Activated naive CD4-positive, alpha-beta T cell treated with anti-CD3 and anti-CD28 coated beads, Interleukin-2, amount 50 U/mL, for 16 hours (primary cell): ENCODE data around the gene UBXN11.

ENCODE experiments used
- DNase-seq: peaks from one replicate; pipeline ENCODE4 v3.0.0-alpha.2; 2020

The UBXN11 gene, protein sequence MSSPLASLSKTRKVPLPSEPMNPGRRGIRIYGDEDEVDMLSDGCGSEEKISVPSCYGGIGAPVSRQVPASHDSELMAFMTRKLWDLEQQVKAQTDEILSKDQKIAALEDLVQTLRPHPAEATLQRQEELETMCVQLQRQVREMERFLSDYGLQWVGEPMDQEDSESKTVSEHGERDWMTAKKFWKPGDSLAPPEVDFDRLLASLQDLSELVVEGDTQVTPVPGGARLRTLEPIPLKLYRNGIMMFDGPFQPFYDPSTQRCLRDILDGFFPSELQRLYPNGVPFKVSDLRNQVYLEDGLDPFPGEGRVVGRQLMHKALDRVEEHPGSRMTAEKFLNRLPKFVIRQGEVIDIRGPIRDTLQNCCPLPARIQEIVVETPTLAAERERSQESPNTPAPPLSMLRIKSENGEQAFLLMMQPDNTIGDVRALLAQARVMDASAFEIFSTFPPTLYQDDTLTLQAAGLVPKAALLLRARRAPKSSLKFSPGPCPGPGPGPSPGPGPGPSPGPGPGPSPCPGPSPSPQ

DNA sequence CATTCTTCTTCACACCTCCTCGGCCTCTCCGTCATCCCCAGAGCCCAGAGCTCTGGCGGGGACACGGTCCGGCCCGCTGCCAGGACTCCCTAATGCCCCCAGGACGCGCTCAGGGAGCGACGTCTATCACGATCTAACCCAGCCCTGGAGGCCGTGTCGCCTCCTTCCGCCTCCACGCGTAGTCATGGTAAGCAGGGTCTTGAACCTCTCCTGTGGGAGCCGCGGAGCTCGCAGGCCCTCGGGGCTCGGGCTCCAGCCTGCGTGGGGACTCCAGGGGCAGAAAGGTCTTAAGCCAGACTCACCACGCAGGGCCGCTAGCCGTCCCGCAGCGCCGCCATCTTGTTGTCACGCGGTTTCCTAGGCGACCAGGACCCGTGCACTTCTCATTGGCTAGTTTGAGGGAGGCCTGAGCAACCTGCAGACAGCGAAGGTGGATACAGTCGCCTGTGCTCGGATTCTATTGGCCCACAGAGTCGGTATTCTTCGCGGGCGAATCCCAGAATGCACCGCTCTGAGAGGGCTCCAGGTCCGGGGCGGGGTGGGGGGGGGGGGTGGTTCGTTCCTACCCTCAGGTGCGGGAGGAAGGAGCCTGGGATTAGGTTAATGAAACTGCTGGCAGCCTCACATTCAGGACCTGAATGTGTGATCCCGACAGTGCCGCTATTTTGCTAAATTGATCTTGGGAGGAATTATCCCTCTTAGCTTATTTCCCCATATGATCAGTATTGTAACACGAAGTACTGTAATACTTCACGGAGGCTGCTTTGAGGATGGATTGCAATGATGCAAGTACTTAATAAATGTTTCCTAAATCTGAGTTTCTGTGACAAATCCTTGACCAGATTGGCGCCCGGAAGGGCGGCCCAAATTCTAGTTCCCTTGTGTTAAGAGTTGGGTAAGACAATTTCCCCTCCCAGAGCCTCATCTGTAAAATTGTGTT lies at the start of gene UBXN11:
TSS of gene UBXN11 (minus strand) at position 347 of the 940 bp plus-strand sequence. CDS start 3,753 bp downstream, outside the sequence.
- peak; percentile 92 for DNase-seq

DNA sequence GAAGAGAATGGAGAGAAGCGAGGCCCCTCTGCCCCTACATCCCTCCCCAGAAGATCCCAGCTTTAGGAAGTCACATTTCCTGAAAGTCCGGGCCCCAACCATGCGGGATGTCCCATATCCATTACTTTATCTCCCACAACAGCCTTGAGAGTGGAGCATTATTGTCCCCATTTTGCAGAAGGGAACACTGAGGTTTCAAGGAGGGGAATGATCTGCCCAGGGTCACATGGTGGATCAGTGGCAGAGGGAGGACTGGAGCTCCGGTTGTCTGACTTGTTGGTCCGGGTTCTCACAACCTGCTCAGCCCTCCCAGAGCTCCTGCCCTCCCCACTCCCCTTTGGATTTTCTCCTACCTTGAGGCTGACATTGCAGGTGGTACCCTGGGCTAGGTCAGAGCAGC lies 49.7 kb upstream of the UBXN11 start:
- DNase-seq = no peak

DNA sequence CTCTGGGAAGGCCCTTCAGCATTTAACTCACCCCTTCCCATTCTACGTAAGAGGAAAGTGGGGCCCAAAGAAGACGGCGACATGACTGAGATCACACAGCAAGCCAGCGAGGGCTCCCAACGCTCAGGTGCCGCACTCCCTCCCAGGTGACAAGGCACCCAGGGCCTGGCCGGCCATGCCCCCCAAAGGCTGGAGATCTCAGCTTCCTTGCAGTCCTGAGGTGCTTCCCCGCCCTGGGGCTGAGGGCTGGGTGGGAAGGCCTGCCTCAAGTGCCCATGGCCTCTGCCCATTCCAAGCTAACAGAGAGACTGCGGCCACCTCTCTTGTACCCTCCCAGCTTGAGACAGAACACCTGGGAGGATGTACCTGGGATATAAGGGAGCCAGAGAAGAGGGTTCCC lies 48.5 kb upstream of the UBXN11 start:
- DNase-seq = no peak

DNA sequence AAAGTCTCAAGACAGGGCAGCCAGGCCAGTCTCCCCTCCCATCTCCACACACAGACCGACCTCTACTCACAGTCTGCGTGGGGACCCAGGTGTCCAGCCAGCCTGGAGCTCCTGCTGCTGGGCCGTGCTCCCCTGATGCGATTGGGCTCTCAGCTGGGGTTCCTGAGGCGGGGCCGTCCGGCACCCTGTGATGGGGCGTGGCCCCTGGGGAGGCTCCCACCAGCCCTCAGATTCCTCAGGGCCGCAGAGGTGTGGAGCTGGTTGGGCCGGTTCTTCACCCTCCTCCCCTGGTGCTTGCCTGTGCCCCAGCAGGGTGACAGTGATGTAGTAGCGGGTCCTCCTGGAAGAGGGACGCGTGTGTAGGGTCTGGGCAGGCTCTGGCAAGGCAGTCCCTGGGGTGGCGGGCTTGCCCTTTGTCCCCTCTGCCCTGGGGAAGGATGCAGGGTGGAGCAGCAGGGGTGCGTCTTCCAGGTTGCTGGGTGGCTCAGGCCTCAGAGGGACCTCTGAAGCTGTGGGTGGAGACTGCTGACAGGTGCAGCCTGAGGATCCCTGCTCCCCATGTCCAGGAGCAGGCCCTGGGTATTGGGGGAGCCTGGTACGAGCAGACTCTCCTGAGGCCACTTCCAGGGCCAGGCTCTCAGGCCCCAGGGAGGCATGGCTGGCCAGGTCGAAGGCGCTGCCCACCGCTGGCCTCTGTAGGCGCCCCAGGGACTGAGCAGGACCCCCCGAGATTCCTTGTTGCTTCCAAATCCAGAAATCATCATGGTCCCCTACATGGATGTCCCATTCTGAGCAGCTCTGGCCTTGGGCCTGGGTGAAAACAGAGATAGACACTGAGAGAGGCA lies 47.8 kb upstream of the UBXN11 start, which contains the start of gene CRYBG2:
TSS of gene CRYBG2 (minus strand) at position 155 of the 845 bp plus-strand sequence. CDS start 7,473 bp downstream, outside the sequence.
- no peak for DNase-seq

DNA sequence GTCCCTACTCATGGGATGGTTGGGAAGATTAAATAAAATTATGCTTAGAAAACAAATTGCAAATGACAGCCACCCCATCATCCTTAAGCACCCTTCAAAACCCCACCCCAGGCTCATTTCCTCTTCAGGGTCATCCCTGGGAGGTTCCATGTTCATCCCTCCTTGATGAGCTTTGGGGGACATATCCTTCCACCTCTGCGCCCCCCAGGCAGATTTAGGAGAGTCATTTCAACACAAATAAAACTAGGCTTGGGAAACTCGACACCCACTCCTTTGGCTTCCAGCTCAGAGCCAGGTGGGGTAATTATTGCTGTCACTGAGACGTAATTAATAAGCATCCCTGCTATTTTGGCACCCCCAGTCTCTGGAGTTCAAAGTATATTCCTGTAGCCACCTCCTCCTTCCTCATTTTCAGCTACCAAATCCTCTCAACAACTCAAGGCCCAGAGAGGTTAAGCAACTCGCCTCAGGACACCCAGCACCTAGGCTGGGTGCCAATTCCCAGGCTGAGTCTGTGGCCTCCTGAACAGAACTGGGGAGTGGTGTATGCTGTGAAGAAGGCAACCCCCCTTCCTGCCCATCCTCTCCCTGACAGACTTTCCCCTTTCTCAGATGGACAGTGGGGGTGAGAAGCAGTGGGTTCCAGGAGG lies 46.9 kb upstream of the UBXN11 start:
- DNase-seq = no peak

DNA sequence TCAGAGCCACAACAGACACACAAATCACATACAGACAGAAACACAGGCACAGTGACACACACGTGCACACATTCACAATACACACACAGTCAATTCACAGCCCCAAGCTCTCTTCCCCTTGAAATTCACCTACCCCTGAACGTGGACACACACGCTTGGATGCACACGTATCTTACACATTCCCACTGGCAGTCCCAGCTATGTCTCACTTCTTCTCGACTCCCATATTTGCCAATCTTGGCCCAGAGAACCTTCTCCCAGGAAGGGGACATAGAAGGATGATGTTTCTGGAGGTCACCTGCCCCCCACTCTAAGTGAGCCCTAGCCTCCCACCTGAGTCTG lies 45.9 kb upstream of the UBXN11 start:
- DNase-seq = no peak

DNA sequence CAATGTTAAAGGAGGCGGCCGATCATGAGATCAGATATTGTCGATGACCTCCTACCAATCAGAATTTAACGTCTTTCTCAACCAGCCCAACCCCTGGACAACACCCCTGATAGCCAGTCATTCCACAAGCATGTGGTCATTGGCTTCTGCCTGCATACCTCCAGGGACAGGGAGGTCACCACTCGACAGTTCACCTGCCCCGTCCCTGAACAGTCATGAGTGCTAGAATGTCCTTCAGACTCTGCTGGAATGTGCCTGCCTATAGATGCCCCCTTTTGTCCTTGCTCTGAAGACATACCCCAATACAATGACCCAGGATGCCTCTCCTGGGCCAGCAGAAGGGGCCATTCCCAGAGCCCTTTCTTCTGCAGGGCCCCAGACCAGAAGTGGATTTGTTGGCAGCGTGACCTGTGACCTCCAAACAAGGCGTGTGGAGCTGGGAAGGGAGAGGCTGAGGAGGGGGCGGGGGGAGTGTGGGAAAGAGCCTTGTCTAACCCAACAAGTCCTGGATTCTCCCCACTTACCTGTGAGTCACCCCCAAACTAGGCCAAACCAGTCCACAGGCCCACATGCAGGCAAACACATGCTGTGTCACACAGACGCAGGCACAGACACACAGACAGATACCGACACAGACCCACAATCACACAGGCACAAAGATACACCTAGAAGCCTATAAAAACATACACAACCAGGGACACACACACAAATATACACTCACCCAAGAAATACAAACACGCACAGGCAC lies 45.3 kb upstream of the UBXN11 start:
- no peak for DNase-seq

DNA sequence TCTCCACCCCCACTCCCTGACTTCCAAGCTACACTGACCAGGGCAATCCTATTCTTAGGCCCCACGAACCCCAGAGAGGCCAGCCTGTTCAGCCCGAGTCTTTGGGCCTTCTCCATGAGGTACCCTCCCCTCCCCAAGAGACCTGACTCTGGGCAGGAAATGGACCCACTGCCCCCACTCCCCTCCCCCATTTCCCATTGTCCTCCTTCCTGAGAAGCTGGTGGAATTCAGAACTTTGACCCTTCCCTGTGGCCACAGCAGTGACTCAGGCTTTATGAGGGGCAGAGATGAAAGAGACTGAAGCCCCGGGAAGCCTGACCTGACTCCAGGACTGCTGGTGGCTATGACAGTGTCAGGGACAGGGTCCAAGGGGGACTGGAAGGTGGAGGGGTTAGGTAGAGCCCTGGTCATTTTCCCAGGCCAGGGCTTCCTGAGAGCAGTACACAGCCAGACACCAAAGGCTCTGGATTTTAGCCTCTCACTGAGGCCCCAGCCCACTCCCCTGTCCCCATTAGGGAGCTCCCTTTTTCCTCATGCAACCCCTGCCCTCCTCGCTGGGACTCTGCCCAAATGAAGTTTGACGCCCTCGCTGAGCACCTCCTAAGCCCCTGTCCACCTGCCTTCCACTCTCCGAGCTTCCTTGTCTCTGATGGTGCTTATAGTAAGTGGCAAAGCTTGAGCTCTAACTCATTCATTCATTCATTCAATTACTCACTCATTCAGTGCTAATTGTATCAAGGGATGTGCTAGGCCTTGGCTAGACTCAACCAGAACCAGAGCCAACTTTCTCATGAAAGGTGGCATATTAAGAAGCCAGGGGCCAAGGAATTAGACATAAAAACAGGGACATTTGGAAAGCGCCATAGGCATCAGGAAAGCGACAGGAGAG lies 44.5 kb upstream of the UBXN11 start:
- no peak for DNase-seq

DNA sequence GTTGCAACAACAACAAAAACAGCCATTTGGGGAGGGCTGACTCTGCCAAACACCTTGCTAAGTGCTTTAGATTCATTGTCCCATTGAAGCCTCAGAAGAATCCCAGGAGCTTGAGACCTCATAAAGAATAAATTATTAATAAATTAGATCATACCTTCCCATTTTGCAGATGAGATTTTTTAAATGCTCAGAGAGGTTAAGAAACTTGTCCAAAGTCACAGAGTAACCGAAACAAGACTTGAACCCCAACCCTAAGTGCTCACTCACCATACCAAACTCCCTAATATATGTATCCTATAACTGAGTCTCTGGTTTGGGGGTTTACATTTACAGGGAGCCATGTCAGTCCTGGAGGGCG lies 43.9 kb upstream of the UBXN11 start:
- no peak for DNase-seq

DNA sequence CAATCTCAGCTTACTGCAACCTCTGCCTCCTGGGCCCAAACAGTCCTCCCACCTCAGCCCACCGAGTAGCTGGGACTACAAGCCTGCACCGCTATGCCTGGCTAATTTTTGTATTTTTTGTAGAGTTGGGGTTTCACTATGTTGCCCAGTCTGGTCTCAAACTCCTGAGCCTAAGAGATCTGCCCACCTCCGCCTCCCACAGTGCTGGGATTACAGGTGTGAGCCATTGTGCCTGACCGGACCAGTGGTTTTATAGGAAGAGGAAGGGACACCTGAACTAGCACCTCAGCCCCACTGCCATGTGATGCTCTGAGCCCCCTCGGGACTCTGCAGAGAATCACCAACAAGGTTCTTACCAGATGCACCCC lies 43.4 kb upstream of the UBXN11 start:
- no peak for DNase-seq

DNA sequence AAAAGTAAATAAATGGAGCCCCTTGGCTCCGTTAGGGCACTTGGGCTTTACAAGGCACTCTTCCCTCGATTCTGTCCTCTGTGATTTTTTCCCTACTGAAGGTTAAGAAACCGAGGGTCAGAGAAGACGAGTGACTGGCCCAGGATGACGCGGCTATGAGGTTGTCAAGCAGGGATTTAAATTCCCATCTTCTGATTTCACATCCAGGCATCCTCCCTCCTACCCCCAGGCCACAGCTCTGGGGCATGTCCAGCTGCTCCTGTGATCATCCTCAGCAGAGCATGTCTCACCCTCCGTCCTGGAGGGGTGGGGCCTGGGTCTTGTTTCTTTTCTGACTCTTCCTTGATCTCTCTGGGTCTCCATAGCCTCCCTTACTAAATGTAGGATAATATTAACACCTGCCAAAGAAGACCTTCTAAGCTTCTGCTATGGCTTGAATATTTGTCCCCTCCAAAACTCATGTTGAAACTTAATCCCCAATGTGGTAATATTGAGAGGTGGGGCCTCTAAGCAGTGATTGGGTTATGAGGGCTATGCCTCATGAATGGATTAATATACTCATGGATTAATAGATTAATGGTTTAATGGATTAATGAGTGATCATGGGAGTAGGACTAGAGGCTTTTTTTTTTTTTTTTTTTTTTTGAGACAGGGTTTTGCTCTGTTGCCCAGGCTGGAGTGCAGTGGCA lies 42.9 kb upstream of the UBXN11 start:
- DNase-seq = no peak

DNA sequence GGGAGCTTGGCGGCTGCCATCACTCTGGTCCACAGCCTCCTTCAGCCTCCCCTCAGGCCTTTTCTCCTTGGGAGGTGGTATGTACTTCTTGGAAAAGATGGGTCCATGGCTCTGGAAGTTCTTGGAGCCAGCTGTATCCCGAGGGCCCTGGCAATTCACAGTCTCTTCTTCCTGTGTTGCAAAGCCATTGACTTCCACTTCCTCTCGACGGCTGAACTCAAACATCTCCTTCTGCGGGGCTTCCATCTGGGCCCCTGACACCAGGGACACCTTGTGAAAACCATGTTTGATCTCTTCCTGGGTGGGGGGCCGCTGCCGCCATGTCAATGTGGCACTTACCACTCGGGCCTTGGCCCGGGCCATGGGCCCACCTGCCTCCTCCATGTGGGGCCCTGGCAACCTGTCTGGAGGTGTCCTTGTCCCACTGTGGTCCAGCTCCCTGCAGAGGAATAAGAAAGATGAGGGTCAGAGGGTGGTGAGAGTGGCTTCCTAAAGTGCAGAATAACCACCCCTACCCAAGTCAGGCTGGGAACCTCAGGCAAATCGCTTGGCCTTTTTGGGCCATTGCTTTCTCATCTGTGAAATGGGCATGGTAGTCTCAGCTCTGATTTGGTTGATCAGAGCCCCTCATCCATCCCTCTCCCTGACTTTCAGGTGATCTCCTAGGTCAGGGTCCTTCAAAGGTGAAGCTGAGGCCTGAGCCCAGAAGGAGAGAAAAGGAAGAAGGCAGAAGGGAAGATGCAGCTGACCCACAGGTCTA lies 40.0 kb upstream of the UBXN11 start:
- DNase-seq = no peak

DNA sequence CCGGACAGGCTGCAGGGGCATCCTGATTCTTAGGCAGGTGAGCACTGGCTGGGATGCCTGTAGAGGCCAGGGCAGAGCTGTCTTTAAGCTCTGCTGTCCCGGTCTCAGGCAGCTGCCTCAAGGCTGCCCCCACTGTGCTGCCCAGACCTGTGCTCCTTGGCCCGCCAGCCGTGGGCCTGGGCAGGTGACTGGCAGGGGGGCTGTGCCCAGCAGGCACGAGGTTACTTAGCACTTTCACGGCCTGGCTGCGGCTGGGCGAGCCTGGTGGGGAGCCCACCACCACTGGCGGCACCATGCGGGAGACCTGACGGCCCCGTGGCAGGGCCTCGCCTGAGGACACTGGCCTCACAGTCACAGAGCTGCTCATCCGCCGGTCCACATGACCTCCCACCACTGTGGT lies 39.3 kb upstream of the UBXN11 start:
- no peak for DNase-seq

DNA sequence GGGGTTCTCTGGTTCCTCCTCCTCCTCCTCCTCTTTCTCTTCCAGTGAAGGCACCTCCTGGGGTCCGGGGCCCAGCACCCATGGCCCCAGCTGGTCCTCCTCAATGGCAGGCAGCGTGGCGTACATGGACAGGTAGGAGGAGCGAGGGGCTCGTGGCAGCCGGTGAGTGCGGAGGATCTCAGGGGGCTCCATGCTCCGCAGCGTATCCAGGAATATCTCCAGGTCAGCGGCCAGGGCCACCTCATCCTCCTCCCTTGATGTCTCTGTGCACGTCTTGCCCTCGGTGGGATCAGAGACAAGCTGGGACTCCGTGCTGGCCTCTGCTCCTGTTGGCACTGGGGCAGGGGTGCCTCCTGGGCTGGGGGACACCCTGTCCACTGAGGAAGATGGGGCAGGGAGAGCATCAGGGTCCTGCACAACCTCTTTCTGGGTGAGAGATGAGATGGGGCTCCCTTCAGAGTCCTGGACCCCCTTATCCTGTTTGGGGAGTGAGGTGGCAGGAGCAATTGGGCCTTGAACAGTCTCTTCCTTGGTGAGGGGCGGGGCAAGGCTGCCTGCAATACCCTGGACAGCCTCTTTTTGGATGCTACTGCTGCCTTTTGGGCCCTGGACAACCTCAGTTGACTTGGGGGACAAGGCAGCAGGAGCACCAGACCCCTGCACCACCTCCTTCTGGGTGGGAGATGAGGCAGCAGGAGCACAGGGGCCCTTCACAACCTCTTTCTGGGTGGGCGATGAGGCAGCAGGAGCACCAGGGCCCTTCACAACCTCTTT lies 37.9 kb upstream of the UBXN11 start:
- DNase-seq = no peak

DNA sequence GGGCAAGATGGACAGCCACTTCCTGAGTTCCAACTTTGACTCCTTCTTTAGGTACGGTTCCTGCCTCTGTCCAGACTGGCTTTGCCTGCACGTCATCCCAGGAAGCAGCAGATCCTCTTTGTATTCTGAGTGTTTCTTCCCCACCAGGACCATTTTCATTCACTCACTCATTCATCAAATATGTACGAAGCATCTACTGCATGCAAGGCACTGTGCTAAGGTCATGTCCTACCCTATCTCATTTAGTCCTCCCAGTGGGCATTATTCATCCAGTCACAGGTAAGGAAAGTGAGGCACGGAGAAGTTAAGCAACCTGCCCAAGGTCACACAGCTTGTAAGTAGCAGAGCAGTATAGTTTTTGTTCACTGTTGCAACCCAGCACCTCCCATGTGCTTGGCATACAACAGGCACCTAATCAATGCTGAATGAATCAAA lies 33.6 kb upstream of the UBXN11 start:
- no peak for DNase-seq

DNA sequence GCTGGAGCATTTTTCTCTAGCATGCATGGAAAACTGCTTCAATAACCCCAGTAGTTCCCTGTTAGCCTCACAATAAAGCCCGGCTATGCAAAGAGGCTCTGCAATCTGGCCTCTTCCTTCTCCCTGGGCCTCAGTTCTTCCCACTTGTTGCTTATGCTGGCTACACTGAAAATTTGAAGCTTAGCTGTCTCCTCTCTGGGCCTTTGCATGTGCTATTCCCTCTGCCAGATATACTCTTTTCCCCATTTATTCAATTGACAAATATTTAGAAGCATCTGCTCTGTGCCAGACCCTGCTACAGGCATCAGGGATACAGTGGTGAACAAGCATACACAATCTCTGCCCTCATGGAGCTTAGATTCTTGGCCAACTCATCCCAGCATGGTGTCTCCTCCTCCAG lies 32.2 kb upstream of the UBXN11 start:
- no peak for DNase-seq

DNA sequence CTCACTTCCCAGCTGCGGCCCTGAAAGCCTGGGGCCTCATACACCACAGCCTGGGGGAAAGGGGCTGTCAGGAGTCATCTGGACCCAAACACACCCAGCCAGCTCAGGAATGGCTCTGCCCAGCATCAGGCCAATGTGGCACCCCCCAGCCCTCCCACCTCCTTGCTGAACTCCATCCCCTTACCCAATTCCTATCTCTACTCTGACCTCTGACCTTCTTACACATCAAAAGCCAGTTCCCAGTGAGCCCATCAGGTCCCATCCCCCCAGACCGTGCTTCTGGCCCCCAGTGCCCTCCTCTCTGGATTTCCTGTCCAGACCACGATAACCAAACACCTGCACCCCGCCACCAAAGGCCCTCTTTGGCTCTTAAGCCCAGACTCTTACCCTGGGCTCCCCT lies 31.2 kb upstream of the UBXN11 start:
- DNase-seq = no peak

DNA sequence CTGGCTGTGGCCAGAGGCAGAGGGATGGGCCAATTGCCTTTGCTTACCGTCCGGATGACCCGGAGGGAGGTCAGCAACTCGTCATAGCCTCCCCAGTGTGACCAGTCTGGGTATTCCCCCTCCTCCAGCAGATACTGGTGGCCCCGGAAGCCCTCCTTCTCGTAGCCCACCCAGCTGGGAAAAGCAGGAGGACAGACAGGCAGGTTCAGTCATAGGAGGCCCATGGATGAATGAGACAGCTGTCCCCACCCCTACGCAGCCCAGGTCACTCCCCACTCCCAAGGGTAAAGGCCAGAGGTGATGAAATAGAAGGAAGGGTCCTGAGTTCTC lies 30.7 kb upstream of the UBXN11 start:
- no peak for DNase-seq
